NB4 (cell line): Measurements from ENCODE around the gene KSR1.

Experiments
- DNase-seq: peaks from one replicate; pipeline ENCODE4 v3.0.0; 2010; ENCODE audit warnings: low read depth
- H3K4me3 ChIP-seq: one replicate; pipeline ENCODE4 v1.5.1; 2011; ENCODE audit warnings: mild to moderate bottlenecking, low read depth, low read length, moderate library complexity
- MYC ChIP-seq: IDR thresholded peaks from 2 replicates; pipeline ENCODE4 v1.6.1; 2011; ENCODE audit warnings: low read depth, low read length
- POLR2A ChIP-seq: IDR thresholded peaks from 2 replicates; pipeline ENCODE4 v1.6.1; 2011; ENCODE audit warnings: mild to moderate bottlenecking; ENCODE audit not compliant: insufficient read length; ENCODE audit errors: extremely low read depth
- TF ChIP-seq, protein P1 (sequence below): IDR thresholded peaks from 2 replicates; pipeline ENCODE4 v1.6.1; 2011; ENCODE audit warnings: low read depth, low read length
- TF ChIP-seq, protein P2 (sequence below): IDR thresholded peaks from one replicate; pipeline ENCODE4 v1.5.1; 2012; ENCODE audit warnings: low read depth, low read length

KSR1 gene

DNA sequence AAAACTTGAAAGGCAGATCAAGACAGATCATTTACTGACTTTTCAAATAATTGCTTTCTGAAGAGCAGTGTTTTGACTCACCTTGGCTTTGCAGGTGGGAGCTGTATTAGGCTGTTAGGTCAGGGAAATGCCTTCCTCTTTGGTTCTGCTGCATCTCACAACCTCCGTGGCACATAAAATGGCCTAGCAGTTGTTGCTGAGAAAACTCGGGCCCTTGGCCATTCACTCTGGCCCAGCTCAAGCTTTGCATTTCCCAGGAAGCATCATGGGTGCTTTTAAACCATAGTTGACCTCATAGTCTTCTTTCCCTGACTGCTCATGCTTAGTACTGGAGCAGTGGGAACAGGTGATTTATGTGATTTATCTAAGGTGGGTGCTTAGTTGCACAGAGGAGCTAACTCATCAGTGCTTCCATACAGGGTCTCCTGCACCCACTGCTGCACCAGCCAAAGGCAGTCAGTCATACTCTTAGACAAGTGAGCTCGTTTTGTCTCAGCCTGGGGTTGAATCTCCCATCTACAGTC is 83.6 kb downstream of the KSR1 start:
- H3K4me3 ChIP-seq, result no peak overlapping the region
- no peak for DNase-seq
- TF ChIP-seq, protein P1, sequence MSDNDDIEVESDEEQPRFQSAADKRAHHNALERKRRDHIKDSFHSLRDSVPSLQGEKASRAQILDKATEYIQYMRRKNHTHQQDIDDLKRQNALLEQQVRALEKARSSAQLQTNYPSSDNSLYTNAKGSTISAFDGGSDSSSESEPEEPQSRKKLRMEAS, result no peak
- TF ChIP-seq, protein P2, sequence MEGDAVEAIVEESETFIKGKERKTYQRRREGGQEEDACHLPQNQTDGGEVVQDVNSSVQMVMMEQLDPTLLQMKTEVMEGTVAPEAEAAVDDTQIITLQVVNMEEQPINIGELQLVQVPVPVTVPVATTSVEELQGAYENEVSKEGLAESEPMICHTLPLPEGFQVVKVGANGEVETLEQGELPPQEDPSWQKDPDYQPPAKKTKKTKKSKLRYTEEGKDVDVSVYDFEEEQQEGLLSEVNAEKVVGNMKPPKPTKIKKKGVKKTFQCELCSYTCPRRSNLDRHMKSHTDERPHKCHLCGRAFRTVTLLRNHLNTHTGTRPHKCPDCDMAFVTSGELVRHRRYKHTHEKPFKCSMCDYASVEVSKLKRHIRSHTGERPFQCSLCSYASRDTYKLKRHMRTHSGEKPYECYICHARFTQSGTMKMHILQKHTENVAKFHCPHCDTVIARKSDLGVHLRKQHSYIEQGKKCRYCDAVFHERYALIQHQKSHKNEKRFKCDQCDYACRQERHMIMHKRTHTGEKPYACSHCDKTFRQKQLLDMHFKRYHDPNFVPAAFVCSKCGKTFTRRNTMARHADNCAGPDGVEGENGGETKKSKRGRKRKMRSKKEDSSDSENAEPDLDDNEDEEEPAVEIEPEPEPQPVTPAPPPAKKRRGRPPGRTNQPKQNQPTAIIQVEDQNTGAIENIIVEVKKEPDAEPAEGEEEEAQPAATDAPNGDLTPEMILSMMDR, result no peak
- TF ChIP-seq POLR2A (no peak), MYC (no peak)

DNA sequence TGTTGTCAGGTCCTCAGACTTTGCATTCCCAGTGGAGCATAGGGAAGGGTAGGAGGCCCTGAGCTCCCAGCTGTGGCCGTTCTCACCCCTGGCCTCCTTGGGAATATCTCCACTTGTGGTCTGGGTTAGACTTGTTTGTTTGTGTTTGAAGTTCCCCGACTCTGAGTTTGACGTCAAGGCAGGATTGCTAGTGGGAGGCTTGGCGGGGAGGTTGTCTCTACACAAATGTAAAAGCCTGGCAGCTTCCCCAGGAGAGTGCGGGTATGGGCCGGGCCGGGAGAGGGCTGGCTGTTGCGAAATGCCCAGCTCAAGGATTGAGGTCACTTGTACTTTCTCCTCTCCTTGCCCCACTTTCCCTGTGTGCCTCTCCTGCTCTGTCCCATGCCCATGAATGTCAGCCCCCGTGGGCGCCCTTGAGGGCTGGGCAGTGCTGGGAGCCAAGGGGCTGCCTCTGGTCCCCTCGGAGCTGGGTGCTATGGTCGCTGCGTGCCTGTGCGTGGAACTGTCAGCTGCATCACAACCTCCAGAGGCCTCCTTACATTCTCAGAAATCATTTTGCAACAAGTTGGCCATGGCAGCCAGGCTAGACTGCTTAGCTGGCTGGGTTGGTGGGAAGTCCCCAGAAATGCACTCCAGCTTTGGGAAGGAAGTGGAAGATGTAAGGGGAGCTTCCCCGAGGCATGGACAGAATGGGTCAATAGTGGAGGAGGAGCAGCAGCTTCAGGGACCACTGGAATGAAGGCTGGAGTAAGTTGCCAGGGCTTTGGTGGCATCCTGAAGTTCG is 84.3 kb downstream of the KSR1 start:
- DNase-seq, result peak; percentile 80
- no peak overlapping the region for H3K4me3 ChIP-seq
- TF ChIP-seq, protein P2, result no peak
- TF ChIP-seq POLR2A (no peak), MYC (no peak)
- TF ChIP-seq, protein P1, result no peak

DNA sequence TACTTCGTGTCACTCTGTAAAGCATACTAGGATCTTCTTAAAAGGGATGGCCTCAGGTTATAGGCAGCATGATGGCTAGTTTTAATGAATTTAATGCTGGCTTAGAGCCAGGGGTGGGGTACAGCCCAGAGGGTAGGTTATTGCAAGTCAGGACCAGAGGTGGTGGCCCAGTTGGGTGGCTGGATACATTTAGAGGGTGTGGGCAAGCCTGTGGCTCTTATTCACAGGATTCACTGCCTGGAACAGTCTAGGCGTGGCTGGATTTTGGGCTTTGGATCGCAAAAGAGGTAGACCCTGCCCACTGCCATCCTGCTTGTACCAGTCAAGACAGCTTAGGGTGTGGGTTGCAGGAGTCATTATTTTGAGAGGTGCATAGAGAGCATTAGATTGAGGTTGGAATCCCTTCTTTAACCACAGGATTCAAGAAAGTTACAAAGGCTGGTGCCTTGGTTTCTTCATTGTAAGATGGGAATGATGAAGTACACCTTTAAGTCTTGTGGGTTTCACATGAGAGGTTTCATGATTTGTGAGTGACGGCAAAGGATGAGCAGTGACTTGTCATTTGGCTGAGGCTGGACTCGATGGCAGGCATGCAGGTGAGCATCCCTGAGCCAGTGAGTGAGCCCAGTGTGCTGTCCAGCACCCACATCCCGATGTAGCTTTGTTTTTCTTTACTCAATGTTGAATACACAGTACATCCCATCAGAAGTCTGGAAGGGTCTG is 85.2 kb downstream of the KSR1 start:
- no peak for DNase-seq
- TF ChIP-seq, protein P2, result no peak
- TF ChIP-seq MYC (no peak), POLR2A (no peak)
- TF ChIP-seq, protein P1, result no peak
- no peak overlapping the region for H3K4me3 ChIP-seq

DNA sequence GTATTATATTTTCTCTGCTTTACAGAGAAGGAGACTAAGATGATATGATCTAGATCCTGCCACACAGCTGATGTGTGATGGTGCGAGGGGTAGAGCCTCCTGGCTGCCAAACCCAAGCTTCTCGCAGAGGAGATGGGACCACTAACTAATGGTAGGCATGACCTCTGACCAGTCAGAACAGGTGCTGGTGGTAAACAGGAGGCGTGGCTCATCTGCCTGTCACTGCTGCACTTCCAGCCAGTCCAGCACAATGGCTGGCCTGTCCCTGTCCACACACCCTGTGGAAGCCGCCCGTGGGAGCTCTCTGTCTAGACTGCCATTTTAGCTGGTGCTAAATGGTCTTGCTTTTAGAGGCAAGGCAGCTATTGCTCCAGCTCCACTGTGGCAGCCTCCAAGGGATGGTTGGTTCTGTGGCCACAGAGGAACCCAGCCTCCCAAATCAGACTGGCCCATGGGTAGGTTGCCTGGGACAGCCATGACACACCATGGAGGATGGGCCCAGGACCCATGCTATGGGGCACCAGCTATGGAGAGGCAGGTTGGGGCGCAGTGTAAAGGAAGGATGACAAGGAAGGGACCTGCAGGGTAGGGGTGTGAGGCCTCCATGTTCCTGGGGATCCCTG is 86.7 kb downstream of the KSR1 start:
- TF ChIP-seq, protein P1, result no peak
- TF ChIP-seq POLR2A, result no peak
- TF ChIP-seq, protein P2, result no peak
- TF ChIP-seq MYC, result no peak
- DNase-seq, result no peak
- H3K4me3 ChIP-seq, result no peak overlapping the region

DNA sequence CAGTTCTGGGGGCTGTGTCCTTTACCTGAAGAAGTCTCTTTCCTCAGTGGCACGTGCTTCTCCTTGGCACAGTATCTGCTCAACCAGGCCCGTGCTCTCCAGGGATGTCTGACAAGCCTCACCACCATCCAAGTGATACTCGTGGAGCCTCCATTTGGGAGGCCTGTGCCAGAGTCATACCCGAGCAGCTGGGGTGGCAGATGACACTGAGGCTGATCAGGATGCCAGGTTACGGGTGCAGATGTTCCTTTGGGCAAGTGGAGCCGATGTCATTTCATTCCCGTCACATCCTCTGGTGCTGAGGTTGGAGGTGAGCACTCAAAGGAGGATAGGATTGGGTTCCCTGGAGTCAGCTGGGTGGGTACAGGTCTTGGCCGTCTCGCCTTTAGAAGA is 87.2 kb downstream of the KSR1 start:
- TF ChIP-seq, protein P2, result no peak
- TF ChIP-seq, protein P1, result no peak
- DNase-seq, result no peak
- H3K4me3 ChIP-seq, result no peak overlapping the region
